Measurements from ENCODE around the gene CHD5.

The CHD5 gene

DNA sequence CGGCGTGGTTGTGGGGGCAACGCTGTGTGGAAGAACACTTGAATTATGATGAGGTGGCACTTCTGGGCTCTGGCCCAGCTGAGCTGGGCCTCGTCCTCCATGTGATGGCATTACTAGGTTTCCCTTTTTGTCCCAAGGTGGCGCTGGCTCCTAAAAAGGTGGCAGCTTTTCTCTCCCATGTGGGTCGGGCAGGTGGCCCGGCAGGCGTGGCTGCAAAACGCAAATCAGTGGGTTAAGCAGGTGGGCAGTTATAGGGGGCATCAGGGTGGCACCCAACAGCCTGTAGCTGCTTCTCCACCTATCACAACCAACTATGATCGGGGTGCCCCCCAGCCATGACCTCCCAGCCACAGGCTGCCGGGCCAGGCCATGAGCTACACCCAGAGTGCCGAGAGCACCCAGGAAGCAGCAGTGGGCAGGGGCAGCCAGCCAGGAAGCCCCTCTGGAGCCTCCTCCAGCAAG is 74.9 kb downstream of the CHD5 start:
- H3K27ac Mint-ChIP-seq, result no peak overlapping the region
- no peaks in the 10 kb centered on the region for H3K36me3 Mint-ChIP-seq (ENCODE audit: low read depth)
- H3K4me1 Mint-ChIP-seq, result no peaks in the 10 kb centered on the region
- H3K9me3 Mint-ChIP-seq, result no peaks in the 10 kb centered on the region
- no peak for TF ChIP-seq CTCF (IDR thresholded peaks at IDR 0.05; ENCODE audit: unreplicated experiment in 3 of 3)
- H3K27me3 Mint-ChIP-seq (ENCODE audit: low read depth), result peaks cover 24% of the 10 kb centered on the region
- H3K4me3 Mint-ChIP-seq, result no peak overlapping the region

- no peaks in the 10 kb centered on the region for H3K36me3 Mint-ChIP-seq (ENCODE audit: low read depth)
- H3K4me1 Mint-ChIP-seq, result no peaks in the 10 kb centered on the region
- peaks cover 21% of the 10 kb centered on the region for H3K27me3 Mint-ChIP-seq (ENCODE audit: low read depth)
- TF ChIP-seq CTCF (IDR thresholded peaks at IDR 0.05; ENCODE audit: unreplicated experiment in 3 of 3), result no peak
- no peak overlapping the region for H3K4me3 Mint-ChIP-seq
- no peaks in the 10 kb centered on the region for H3K9me3 Mint-ChIP-seq
- H3K27ac Mint-ChIP-seq, result no peak overlapping the region
Measured at GRCh38 chr1:6104631-6105030, 75.5 kb downstream of the CHD5 start.

DNA sequence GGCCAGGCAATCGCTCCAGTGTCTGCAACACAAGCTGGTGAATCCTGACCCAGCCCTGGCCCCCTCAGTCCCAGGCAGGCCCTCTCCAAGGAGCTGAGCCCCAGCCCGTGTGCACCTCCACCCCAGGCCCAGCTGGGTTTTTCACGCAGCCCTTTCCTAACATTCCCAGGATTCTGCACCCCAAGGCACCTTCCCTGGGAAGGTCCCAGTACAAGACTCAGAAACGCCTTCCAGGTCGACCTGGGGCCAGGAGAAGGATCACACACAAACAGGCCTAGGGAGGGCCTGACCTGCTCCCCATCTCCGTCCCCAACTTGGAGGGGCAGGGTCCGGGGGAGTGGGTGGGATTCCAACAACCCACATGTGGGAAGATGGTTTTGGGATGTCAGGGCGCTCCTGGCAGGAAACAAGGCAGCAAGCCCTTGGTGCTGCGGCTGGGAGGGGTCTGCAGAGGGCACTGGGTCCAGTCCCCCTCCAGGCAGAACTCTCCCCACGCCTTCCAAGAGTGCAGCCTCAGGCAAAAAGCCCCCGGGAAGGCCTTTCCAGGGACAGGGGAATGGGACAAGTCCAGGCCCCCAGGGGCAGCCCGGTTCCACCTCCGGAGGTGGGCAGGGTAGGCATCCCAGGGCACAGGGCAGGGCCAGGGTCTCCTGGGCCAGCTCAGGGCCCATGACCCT is 76.1 kb downstream of the CHD5 start:
- TF ChIP-seq CTCF (IDR thresholded peaks at IDR 0.05; ENCODE audit: unreplicated experiment in 3 of 3), result no peak
- H3K4me1 Mint-ChIP-seq, result no peaks in the 10 kb centered on the region
- peaks cover 21% of the 10 kb centered on the region for H3K27me3 Mint-ChIP-seq (ENCODE audit: low read depth)
- no peak overlapping the region for H3K27ac Mint-ChIP-seq
- H3K4me3 Mint-ChIP-seq, result no peak overlapping the region
- H3K36me3 Mint-ChIP-seq (ENCODE audit: low read depth), result no peaks in the 10 kb centered on the region
- H3K9me3 Mint-ChIP-seq, result no peaks in the 10 kb centered on the region

DNA sequence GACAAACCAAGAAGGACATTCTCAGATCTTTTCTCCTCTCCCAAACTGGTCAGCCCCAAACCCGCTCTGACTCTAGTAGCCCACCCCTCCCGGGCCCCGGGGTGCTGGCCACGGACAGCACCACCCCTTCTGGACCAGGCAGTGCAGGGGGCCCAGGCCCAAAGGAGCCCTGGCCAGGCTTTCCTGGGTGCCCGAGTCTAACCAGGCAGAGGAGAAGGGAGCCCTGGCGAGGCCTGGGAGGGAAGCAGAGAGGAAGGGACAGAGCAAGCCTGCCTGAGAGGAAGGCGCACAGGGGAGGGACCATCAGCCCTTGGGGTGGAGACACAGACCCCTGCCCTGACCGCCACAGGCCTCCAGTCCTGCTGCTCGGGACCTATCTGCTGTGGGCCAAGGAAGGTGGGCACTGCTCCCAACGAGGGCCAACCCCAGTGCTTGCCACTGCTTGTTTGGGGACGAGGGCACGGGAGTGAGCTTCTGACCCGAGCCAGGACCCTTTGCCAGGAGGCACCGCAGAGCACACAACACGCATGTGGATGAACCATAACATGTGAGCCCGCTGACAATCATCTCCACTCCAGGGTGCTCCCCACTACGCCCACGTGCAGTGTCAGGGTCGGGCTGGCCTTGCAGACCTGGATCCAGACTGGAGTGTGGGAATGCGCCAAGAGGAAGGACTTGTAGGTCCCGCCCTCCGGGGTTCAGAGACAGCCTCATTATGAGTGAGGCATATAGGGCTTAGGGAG is 76.8 kb downstream of the CHD5 start:
- Mint-ChIP-seq H3K9me3 (no peaks in the 10 kb centered on the region), H3K4me3 (no peak overlapping the region), H3K27me3 (ENCODE audit: low read depth) (peaks cover 16% of the 10 kb centered on the region), H3K27ac (no peak overlapping the region), H3K36me3 (ENCODE audit: low read depth) (no peaks in the 10 kb centered on the region), H3K4me1 (no peaks in the 10 kb centered on the region)
- TF ChIP-seq CTCF (IDR thresholded peaks at IDR 0.05; ENCODE audit: unreplicated experiment in 3 of 3), result no peak

GRCh38 chr1:6102532-6102845 is 77.6 kb downstream of the CHD5 start:
- Mint-ChIP-seq H3K27ac (no peak overlapping the region), H3K27me3 (ENCODE audit: low read depth) (peaks cover 11% of the 10 kb centered on the region), H3K4me1 (no peaks in the 10 kb centered on the region), H3K4me3 (no peak overlapping the region), H3K36me3 (ENCODE audit: low read depth) (no peaks in the 10 kb centered on the region), H3K9me3 (no peaks in the 10 kb centered on the region)
- no peak for TF ChIP-seq CTCF (IDR thresholded peaks at IDR 0.05; ENCODE audit: unreplicated experiment in 3 of 3)

All from nephron (organoid).